GM12892 (cell line): ENCODE results near the gene TCF4.

Source experiments
- POLR2A ChIP-seq: IDR thresholded peaks from 2 replicates; pipeline ENCODE4 v1.6.1; 2011; ENCODE audit warnings: low read depth, low read length, control low read depth
- TAF1 ChIP-seq: IDR thresholded peaks from 2 replicates; pipeline ENCODE4 v1.6.1; 2011; ENCODE audit warnings: low read depth, mild to moderate bottlenecking, control low read depth, low read length, borderline replicate concordance

- no peak for TF ChIP-seq POLR2A
- no peak for TF ChIP-seq TAF1
These were observed 300.7 kb downstream of the TCF4 start for GRCh38 chr18:55287149-55287806.
